ENCODE measurements around the gene RIT1.
A peak's percentile ranks its signal among the peaks of the same experiment; 100 is the strongest.

Gene RIT1

DNA sequence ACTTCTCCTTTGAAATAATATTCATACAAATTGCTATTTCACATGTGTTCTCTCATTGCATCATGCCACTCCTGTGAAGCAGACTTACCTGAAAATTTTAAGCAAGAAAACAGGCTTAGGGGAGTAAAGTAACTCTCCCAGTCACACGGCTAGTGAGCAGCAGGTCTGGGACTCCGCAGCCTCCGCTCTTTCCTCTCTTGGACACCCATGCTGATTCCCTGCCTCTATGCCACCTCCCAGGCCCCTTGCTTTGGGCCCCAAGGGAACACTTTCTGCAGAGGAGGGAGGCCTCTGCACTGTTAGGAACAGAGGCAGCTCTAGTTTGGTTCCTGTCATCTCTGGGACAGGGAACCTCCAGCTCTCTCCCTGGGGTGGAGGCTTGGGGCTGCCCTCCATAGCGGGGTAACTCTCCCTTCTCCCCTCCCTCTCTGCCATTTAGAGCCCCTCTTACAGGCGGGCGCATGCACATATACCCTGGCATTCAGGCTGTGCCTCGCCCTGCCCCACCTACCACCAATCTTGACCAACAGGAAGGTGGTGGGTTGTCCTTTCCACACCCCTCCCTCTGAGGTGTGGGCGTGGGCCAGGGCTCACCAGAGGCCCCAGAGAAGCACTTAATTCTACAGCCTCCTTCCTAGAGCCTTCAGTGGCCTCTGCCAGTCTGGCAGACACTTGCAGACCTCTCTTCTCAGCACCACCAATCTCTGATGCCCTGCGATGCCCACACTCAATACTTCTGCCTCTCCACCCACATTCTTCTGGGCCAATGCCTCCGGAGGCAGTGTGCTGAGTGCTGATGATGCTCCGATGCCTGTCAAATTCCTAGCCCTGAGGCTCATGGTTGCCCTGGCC is 30.1 kb upstream of the RIT1 start, which contains the start of gene RXFP4:
Gene RXFP4, plus strand, starts transcription at position 646 of the 852 bp plus-strand sequence. Its CDS starts 72 bp downstream, at position 718.
- TF ChIP-seq, protein P1, sequence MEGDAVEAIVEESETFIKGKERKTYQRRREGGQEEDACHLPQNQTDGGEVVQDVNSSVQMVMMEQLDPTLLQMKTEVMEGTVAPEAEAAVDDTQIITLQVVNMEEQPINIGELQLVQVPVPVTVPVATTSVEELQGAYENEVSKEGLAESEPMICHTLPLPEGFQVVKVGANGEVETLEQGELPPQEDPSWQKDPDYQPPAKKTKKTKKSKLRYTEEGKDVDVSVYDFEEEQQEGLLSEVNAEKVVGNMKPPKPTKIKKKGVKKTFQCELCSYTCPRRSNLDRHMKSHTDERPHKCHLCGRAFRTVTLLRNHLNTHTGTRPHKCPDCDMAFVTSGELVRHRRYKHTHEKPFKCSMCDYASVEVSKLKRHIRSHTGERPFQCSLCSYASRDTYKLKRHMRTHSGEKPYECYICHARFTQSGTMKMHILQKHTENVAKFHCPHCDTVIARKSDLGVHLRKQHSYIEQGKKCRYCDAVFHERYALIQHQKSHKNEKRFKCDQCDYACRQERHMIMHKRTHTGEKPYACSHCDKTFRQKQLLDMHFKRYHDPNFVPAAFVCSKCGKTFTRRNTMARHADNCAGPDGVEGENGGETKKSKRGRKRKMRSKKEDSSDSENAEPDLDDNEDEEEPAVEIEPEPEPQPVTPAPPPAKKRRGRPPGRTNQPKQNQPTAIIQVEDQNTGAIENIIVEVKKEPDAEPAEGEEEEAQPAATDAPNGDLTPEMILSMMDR (IDR thresholded peaks at IDR 0.05; ENCODE audit: insufficient read depth, missing control alignments), result no peak
- FAIRE-seq (no peak), DNase-seq (ENCODE audit: insufficient read length, low spot score) (no peak)

DNA sequence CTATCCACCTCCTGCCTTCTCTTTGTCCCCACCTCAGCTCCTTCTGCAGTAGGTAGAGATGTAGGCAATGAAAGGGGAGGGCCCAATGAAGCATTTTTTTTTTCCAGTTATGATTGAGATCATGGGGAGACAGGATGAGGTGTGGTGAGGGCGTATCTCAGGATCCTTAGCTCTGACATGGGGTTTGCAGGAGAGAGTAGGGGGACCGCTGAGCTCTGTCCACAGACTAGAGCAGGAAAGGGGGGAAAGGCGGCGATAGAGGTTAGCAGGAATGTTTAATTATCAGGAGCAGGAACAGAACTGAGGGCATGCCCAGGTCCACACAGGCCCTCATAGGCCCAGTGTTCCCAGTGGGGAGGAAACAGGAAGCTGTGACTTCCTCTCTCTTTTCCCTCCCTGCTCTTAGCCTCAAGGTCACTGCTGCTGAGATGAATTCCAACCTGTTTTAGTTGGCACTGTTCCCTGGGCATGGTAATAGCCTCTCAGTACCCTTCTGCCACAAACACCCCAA is 29.4 kb upstream of the RIT1 start:
- DNase-seq (ENCODE audit: insufficient read length, low spot score), result no peak
- FAIRE-seq, result no peak
- TF ChIP-seq, protein P1 (IDR thresholded peaks at IDR 0.05; ENCODE audit: insufficient read depth, missing control alignments), result no peak

- peak; percentile 73 for DNase-seq (ENCODE audit: insufficient read length, low spot score)
- FAIRE-seq, result peak; percentile 16
- TF ChIP-seq, protein P1 (IDR thresholded peaks at IDR 0.05; ENCODE audit: insufficient read depth, missing control alignments), result peak; percentile 99
Measured at GRCh38 chr1:155938220-155938627, 27.1 kb upstream of the RIT1 start.

DNA sequence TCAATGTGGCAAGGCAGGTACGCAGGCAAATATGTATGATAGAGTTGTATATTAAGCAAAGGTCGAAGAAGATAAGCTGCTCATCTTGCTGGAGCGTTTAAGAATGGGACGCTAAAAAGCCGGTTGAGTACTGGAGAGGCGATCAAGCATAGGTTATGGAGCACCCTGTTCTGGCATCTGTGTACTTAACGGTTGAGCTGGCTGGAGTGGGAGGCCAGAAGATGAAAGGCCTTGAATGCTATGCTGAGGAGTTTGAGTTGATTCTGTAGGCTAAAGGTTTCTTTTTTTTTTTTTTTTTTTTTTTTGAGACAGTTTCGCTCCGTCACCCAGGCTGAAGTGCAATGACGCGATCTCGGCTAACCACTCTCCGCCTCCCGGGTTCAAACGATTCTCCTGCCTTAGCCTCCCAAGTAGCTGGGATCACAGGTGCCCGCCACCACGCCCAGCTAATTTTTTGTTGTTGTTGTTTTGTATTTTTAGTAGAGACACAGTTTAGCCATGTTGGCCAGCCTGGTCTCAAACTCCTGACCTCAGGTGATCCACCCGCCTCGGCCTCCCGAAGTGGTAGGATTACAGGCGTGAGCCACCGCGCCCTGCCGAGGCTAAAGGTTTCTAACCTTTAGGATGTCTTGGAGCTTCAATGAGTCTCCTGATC is 23.9 kb upstream of the RIT1 start:
- TF ChIP-seq, protein P1 (IDR thresholded peaks at IDR 0.05; ENCODE audit: insufficient read depth, missing control alignments), result no peak
- peak; percentile 44 for FAIRE-seq
- peak; percentile 19 for DNase-seq (ENCODE audit: insufficient read length, low spot score)

- TF ChIP-seq, protein P1 (IDR thresholded peaks at IDR 0.05; ENCODE audit: insufficient read depth, missing control alignments), result no peak
- FAIRE-seq (peak; percentile 96), DNase-seq (ENCODE audit: insufficient read length, low spot score) (peak; percentile 80)
Measured at GRCh38 chr1:155934097-155934935, 23.2 kb upstream of the RIT1 start, which contains the start of gene KHDC4. Gene KHDC4, minus strand, starts transcription at chr1:155934413. Its CDS starts 40 bp downstream, at chr1:155934373.

GRCh38 chr1:155933591-155934096 is 22.5 kb upstream of the RIT1 start:
- DNase-seq (ENCODE audit: insufficient read length, low spot score) (no peak), FAIRE-seq (no peak)
- TF ChIP-seq, protein P1 (IDR thresholded peaks at IDR 0.05; ENCODE audit: insufficient read depth, missing control alignments), result no peak
